NCI-H1436 (cell line): ENCODE data around the gene C17orf113.
A peak's percentile ranks its signal among the peaks of the same experiment; 100 is the strongest.

ENCODE experiments used
- DNase-seq: peaks from one replicate; lab custom pipeline; 2025; lab: John Stamatoyannopoulos, UW

C17orf113 gene

DNA sequence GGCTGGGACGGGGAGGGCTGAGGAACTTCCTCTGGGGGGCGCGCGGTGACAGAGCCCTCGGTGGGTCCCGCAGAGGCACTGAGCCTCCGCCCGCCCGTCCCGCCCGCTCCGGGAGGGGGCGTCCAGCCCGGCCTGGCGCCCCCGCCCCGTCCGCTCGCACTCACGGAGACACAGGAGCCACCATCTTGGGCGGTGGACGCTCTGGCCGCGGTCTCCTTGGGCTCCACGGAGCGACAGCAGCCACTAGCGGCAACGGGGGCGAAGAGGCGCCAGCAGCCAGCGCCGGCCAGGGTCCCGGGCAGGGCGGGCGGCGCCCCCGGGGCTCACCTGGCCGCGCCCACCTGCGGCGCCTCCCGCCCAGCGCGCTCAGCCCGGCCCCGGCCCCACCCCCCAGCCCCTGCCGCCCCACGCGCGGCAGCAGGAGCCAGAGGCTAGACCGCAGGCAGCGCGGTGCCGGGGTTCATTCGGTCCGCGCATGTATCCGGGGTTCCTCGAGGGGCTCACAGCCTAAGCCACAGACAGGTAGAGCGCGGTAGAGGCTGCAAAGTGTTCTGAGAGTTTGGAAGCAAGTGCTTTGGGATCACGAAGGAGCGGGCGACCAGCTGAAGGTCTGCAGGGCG lies at the start of gene C17orf113:
TSS of gene C17orf113 (minus strand) at position 209 of the 620 bp plus-strand sequence. CDS start 7,225 bp downstream, outside the sequence.
- DNase-seq: peak; percentile 66

DNA sequence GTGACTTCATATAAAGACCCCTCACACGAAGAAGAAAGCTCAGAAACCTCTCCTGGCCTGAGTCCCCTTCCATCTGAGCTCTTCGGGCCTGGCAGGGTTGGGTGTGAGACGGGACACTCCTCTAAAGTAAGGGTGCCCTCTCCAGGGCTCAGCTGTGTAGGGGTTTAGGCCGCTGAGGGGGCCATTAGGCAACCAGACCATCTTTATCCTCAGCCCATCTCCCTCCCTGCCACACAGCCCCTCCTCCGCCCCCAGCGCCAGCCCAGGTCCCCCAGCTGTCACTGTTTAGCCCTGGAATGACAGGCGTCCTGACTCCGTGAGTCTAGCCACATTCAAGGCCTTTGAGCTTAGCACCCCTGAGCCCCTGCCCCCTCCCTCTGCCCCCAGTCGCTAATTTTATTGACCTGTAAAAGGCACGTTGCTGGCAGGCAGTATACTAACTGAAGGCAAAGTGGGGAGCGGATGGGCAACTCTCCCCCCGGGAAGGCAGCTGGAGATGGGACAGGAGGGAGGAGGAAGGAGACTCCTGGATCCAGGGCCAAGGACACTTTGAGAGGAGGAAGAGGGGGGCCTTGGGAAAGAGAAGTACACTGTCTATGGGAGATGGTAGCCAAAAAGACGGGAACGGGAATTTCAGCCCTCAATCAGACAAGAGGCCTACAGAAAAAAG lies 48.5 kb upstream of the C17orf113 start:
- DNase-seq: no peak

GRCh38 chr17:42097691-42098631 lies 47.6 kb upstream of the C17orf113 start, which contains the start of gene ZNF385C:
ZNF385C (minus strand) TSS chr17:42098473; CDS start chr17:42063056, 35,417 bp downstream.
- DNase-seq: peak; percentile 47

GRCh38 chr17:42096360-42097111 lies 46.1 kb upstream of the C17orf113 start:
- DNase-seq: no peak

- DNase-seq: no peak
Measured at GRCh38 chr17:42094375-42095069, 44.1 kb upstream of the C17orf113 start.

DNA sequence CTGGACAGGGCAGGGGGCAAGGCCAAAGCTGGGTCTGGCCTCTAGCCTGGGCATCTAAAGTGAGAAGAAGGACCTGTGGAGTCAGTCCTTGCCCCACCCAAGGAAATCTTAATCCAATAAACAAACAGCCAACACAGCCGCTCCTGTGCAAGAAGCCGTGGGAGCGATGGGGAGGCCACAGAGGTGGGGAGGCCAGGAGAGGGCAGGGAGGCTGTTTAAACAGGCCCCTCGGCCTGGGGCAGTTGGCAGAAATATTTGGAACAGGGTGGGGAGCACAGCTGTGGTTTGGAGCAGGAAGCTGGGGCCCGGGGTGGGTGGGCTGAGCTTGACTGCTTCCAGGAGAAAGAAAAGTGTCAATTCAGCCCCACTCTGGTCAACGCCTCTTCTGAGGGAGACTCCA lies 42.5 kb upstream of the C17orf113 start:
- no peak for DNase-seq

- no peak for DNase-seq
Measured at GRCh38 chr17:42090964-42091790, 40.8 kb upstream of the C17orf113 start.

GRCh38 chr17:42088736-42089135 lies 38.3 kb upstream of the C17orf113 start:
- DNase-seq: no peak

GRCh38 chr17:42087736-42088705 lies 37.6 kb upstream of the C17orf113 start:
- no peak for DNase-seq

DNA sequence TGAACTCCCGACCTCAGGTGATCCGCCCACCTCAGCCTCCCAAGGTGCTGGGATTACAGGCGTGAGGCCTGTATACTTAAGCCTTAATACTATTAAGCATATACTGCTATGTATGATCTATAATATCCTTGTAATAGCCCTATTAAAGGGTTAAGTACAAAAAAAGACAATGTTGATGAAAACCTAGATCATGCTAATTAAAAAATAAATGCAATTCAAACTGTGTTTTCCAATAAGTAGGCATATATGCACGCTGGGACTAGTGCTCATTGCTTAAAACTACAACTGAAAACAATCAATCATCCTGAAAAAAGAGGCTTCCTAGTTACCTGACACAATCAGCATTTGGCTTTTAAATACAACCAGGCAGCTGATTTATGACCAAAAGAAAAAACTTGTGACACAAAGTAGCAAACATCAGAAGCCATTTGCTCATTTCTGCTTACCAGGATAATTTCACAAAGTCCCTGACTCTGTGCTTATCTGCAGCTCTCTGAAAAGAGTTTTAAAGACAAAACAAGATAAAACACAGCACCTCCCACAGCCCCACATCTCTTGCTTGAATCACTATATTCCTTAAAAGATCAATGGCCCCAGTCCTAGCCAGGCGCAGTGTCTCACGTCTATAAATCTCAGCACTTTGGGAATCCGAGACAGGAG lies 36.8 kb upstream of the C17orf113 start:
- no peak for DNase-seq

DNA sequence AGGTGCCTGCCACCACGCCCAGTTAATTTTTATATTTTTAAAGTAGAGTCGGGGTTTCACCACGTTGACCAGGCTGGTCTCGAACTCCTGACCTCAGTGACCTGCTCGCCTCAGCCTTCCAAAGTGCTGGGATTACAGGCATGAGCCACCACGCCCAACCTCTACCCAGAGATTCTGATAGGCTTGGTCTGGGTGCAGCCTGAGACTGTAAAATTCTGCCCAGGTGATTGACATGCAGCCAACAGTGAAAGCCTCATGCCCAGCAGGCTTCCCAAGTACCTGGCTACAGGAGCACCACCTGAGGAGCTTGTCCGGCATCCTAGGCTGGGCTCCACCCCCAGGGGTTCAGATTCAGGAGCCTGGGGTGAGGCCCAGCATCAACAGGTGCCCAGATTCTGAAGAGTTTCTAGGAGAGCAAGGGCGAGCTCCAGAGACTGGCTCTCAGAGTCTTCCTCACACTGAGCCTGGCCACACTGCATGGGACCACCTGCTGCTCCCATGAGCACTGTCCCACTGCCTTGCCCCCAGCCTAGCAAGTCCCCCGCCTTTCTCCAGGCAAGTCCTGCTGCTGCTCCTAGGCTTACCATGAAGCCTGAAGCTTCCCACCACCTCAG lies 31.2 kb upstream of the C17orf113 start:
- DNase-seq: no peak

- no peak for DNase-seq
Measured at GRCh38 chr17:42079541-42079940, 29.1 kb upstream of the C17orf113 start.

GRCh38 chr17:42078396-42079043 lies 28.1 kb upstream of the C17orf113 start:
- no peak for DNase-seq

DNA sequence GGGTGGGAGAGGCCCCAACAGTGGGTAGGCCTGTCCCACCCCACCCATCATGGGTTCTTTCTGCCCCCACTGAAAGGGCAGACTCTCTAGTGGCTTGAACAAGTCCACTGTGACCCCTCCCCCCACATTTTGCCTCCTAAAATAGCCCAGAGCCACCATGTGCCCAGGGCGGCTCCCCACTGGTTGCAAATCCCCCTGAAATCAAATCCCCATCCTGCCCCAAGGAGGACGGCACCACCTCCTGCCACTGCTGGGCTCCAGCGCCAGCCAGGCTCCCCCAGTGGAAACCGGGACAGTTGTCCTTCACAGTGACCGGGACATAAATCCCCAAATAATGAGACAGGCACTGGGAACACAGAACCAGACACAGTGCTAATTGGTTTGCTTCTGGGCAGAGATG lies 27.4 kb upstream of the C17orf113 start:
- no peak for DNase-seq

DNA sequence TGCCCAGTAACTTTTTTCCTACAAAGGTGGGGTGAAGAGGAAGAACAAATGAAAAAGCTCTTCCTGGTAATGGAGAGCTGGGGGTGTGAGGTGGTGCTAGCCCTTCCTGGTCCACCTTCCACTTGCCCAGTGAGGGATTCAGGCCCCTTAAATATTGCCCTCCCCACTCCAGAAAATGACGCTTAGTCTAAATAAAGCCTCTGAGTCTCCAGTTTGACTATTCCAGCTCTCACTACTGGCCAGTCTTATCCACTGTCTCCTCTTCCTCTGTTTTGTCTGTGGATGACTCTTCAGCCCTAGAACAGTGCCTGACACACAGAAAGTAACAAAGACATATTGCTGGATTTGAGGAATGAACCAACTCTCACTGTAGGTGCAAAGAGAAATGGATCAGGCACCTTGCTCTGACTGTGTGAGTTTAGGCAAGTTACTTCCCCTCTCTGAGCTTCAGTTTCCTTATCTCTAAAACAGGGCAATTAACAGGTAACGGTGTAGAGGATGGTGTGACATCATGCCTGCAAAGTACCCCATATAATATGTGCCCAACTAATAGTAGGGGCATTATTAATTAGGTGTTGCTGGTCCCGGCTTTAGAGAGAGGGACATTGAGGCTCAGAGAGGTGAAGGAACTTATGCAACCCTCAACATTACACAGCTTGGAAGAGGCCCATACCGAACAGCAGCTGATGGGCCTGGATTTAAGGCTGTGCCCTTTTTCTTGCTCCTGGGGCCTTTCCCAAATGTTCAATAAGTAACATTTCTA lies 26.6 kb upstream of the C17orf113 start:
- no peak for DNase-seq

DNA sequence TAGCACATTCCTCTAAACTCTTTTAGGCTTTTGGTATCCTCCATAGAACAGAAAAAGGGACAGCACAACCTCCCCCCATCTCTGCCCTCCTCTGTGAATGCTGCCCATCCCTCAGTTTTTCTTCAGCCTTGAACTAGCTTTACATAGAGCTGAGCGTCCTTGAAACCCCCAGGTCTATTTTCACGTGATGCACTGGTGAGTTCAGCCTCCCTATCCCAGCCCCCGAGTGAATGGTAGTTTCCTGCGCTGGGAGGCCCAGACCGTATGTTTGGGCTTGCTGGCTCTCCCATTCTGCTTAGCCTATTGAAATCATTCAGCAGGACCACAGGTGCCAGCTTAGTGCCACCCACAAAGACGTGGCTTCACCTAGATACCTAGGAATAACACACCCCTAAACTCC lies 25.4 kb upstream of the C17orf113 start:
- DNase-seq: no peak
